Skin epidermis (tissue), 12 donors: ENCODE data around the gene PDZRN4.
A peak's percentile ranks its signal among the peaks of the same experiment; 100 is the strongest.

ENCODE experiments used
- H3K27ac ChIP-seq, 21 experiments: fragments of 200-600 bp; sonication (generic) in 11 of 21; one replicate each; pipeline ENCODE4 v1.5.0; 2020; ENCODE audit warnings: mild to moderate bottlenecking in 3 of 21, inconsistent platforms in 2 of 21, moderate library complexity in 2 of 21
- H3K4me3 ChIP-seq, 7 experiments: fragments of 200-600 bp; sonication (generic) in 2 of 7; one replicate each; pipeline ENCODE4 v1.5.0; 2020; ENCODE audit warnings: inconsistent platforms in 2 of 7, mild to moderate bottlenecking in 2 of 7, moderate library complexity in 1 of 7

PDZRN4 gene

DNA sequence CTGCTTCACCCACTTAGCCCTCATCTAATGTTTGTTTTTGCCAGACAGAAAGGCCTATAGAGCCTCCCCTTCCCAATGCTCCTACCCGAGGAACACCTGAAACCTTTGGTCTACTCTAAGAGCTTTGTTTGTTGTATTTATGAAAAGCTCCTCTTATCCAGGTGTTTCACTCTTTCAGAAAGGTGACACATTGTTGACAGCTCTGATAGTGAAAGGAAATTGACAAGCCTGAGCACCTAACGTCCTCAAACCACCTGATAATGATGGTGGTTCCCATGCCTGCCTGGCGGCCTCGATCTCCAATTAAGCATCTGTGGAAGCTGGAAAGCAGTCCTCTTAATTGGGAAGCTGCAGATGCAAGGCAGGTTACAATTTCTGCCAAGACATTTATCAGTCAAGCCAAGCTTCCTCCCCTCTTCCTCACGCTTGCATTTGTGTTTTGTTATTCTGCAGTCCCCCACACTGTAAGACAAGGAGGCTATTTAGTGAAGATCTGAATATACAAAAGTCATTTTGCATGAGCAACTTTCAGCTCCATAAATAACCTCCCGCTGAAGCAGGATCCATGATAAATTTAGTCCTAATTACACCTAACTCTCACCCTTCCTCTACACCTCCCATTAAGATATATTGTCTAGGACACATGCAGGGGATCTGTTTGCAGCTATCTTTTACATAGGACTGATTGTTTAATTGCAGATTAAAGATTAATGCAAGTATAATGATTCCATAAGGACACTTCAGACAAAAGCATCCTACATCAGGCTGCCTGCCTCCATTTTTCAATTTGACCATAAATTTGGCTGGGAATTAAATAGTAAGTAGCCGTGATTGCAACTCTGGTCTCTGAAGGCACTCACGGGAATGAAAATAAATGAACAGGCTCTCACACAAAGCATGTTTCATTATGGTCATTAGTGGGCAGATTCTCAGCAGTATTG, 288.6 kb downstream of the PDZRN4 start:
- Histone ChIP-seq H3K27ac (no peak overlapping the region), H3K4me3 (no peak overlapping the region)

- no peak overlapping the region for H3K4me3 ChIP-seq
- no peak overlapping the region for H3K27ac ChIP-seq
Observed at GRCh38 chr12:41479426-41479825, 291.3 kb downstream of the PDZRN4 start.

DNA sequence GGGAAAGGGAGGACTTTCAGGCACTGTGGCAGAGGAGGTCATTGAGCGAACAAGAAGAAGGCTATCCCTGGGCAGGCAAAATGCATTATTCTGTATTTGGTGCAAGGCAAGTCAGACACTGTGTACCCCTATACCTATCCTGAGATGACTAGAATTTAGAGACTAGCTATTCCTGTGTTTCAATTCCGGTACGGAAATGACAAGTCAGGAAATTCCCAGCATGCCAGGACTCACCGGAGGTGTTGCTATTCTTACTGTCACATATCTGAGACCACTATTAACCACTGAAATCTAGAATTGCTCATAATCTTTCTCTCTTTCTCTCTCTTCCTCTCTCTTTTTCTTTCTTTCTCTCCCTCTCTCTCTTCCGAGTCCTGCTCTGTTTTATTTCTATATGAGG, 297.1 kb downstream of the PDZRN4 start:
- H3K27ac ChIP-seq = no peak overlapping the region
- no peak overlapping the region for H3K4me3 ChIP-seq

- H3K4me3 ChIP-seq = no peak overlapping the region
- H3K27ac ChIP-seq = no peak overlapping the region
Observed at GRCh38 chr12:41486718-41487117, 298.6 kb downstream of the PDZRN4 start.

DNA sequence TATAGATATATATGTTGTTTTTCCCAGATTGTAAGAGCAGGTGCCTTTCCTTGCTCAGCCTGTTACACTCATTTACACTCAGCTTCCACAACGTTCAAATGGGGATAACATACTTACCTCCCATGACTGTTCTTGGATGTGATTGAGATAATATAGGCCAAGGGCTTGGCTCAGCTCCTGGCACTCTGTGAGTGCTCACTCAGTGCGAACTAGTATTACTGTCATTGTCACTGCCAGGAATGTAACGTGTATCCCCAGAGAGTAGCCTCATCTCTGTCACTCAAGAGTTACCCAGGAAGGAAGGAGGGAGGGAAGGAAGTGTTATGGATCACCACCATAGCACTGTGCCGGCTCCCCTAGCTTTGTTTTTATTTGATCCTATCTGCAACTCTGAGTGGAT, 307.9 kb downstream of the PDZRN4 start:
- no peak overlapping the region for H3K27ac ChIP-seq
- no peak overlapping the region for H3K4me3 ChIP-seq

- Histone ChIP-seq H3K4me3 (no peak overlapping the region), H3K27ac (no peak overlapping the region)
Observed at GRCh38 chr12:41497409-41497808, 309.3 kb downstream of the PDZRN4 start.

DNA sequence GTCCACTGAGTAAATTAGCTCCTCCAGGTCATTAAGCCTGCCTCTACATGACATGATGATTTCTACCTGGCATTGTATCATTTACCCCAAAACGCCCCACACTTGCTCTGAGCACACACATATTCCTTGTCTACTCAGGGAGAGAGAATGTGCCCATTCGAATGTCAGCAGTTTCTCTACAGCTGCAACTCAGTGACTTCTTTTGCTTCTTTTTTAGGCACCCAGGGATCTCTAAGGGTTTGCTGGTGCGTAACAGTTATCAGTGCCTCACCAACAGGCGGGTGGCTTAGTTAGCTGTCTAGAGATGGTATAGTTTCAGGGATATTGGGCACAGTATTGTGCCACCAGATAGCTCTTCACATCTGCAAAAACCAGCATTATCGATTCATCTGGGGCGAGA, 316.9 kb downstream of the PDZRN4 start:
- Histone ChIP-seq H3K4me3 (no peak overlapping the region), H3K27ac (no peak overlapping the region)

DNA sequence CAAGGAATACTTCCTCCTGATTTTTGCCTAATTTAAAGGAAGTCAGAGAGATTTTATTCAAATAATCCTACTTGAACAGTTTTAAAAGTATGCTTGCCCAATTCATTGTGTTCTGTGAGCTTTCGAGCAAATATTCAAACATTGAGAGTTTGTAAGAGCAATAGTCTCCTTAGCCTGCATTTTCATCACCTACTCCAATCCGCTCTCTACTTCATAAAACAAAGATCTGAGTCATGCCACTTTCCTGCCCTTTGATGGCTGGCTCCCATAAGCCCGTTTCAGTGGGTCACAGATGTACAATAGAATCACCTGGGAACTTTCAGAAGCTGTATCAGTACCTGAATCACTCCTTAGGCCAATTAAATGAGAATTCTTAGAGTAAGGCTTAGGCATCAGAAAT, 319.2 kb downstream of the PDZRN4 start:
- Histone ChIP-seq H3K27ac (no peak overlapping the region), H3K4me3 (no peak overlapping the region)

- Histone ChIP-seq H3K27ac (no peak overlapping the region), H3K4me3 (no peak overlapping the region)
Observed at GRCh38 chr12:41509271-41510055, 321.3 kb downstream of the PDZRN4 start.

- Histone ChIP-seq H3K27ac (no peak overlapping the region), H3K4me3 (no peak overlapping the region)
Observed at GRCh38 chr12:41510470-41510869, 322.4 kb downstream of the PDZRN4 start.

GRCh38 chr12:41511247-41511646, 323.1 kb downstream of the PDZRN4 start:
- no peak overlapping the region for H3K27ac ChIP-seq

GRCh38 chr12:41512497-41512896, 324.4 kb downstream of the PDZRN4 start:
- Histone ChIP-seq H3K27ac (no peak overlapping the region), H3K4me3 (no peak overlapping the region)

More at GRCh38 chr12:41511247-41511646, 323.1 kb downstream of the PDZRN4 start:
- H3K4me3 ChIP-seq = no peak overlapping the region

GRCh38 chr12:41514021-41514777, 326.1 kb downstream of the PDZRN4 start:
- no peak overlapping the region for H3K4me3 ChIP-seq

GRCh38 chr12:41514907-41515306, 326.8 kb downstream of the PDZRN4 start:
- Histone ChIP-seq H3K4me3 (no peak overlapping the region), H3K27ac (no peak overlapping the region)

More at GRCh38 chr12:41514021-41514777, 326.1 kb downstream of the PDZRN4 start:
- H3K27ac ChIP-seq = no peak overlapping the region

- Histone ChIP-seq H3K4me3 (no peak overlapping the region), H3K27ac (no peak overlapping the region)
Observed at GRCh38 chr12:41515953-41516352, 327.8 kb downstream of the PDZRN4 start.

GRCh38 chr12:41520869-41521268, 332.7 kb downstream of the PDZRN4 start:
- Histone ChIP-seq H3K4me3 (no peak overlapping the region), H3K27ac (no peak overlapping the region)

- Histone ChIP-seq H3K27ac (peak overlapping the region in 6 of 21 experiments; percentile 6 to 32 (median 19)), H3K4me3 (no peak overlapping the region)
Observed at GRCh38 chr12:41521872-41522379, 333.8 kb downstream of the PDZRN4 start.

DNA sequence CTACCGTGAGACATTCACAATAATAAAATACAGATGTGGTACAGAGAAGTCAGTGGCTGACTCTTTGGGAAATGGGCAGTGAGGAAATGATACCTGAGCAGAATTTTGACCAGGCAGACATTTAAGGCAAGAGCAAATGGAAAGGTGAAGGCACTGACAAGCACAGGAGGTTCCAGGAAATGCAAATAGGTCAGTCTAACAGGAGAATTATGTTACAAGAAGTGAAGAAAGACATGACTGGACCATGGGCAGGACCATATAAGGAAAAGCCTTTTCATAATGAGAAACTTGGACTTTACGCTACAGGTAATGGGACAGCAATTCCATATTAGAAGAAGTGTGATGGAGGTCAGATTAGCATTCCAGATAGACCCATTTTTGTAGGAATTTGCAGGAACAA, 338.9 kb downstream of the PDZRN4 start:
- no peak overlapping the region for H3K27ac ChIP-seq
- no peak overlapping the region for H3K4me3 ChIP-seq

GRCh38 chr12:41527534-41528116, 339.5 kb downstream of the PDZRN4 start:
- Histone ChIP-seq H3K4me3 (no peak overlapping the region), H3K27ac (no peak overlapping the region)

- Histone ChIP-seq H3K4me3 (no peak overlapping the region), H3K27ac (no peak overlapping the region)
Observed at GRCh38 chr12:41528874-41529273, 340.8 kb downstream of the PDZRN4 start.
